GOT3 (cell line): ENCODE measurements around the gene CLDN24.

Experiments
- DNase-seq: peaks from one replicate; lab custom pipeline; 2025; ENCODE audit warnings: mixed read lengths; lab: John Stamatoyannopoulos, UW

Gene CLDN24

GRCh38 chr4:183321079-183321478 is 1.1 kb downstream of the CLDN24 start:
- no peak for DNase-seq

DNA sequence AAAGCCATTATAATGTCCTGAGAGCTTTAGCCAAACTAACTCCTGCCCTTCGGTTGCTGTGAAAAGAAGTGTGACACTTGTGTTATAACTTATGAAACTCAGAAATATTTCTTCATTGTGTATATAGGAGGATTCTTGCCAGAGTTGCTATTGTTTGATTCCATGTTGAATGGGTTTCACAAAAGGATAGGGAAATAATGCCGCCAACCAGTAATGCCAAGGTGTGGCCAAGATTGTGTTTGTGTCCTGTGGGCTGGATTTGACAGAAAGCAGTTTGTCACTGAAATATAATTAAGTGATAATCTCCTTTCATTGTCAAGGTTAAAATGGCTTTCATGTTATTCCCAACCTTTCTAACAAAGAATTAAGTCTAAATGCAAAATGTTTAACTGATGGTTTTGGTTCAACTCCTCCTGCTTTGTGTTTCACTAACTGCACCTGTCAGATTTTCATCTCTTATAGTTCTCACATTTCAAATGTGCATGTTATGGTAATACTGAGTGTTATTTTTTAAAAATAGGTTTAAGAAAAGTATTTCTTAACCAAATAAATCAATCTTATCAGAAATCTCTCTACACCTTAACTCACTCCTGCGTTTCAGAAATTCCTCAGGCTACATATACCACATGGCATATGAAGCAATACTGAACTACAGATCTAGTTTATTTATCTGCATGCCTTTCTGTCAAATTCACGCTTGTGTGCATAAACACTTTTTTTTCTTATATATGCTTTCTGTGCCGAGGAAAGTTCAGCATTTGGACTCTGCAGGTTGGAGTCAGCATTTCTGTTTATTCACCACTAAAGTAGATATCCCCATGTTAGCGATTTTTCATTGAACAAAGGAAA is 1.8 kb downstream of the CLDN24 start, which contains the start of gene CLDN22:
Gene CLDN22, minus strand, starts transcription at position 66 of the 849 bp plus-strand sequence. Its CDS starts 58 bp downstream, at position 8.
- DNase-seq, result no peak

DNA sequence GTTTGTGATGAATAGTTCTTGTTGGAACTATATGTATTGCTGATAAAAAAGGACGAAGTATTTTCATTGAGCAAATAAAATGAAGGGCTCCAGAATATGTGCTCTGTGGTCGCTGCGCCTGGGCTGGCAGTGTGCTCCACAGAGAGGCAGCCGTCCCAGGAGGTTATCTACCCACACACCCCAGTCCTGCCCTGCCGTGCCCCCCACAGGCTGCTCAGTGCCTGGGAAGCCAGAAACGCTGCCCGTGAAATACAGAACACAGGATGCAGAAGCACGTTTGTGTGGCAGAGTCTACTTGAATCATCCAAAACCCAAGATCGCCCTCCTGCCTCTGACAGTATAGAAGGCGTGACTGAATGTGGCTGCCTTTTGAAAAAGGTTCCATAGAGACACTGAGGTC is 3.6 kb downstream of the CLDN24 start:
- DNase-seq, result no peak

GRCh38 chr4:183314806-183315205 is 7.4 kb downstream of the CLDN24 start:
- DNase-seq, result no peak

GRCh38 chr4:183314336-183314735 is 7.9 kb downstream of the CLDN24 start:
- DNase-seq, result no peak

DNA sequence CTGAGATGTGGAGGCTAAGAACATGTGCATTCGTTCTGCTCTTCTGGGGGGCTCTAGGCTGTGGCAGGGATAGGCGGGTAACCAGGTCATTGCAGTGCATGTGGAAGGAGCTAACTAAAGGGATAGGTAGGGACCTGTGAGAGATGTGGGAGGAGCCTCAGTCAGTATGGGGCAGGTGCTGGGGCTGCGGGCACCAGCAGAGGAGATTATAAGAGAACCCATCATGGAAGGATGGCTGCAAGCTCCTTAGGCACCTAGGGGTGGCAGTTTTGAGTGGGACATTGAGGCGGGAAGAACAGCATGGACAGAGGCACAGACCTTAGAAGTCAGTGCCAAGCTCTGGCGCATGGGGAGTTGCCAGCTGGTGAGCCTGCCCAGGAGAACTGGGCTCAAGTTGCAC is 9.4 kb downstream of the CLDN24 start:
- DNase-seq, result no peak

DNA sequence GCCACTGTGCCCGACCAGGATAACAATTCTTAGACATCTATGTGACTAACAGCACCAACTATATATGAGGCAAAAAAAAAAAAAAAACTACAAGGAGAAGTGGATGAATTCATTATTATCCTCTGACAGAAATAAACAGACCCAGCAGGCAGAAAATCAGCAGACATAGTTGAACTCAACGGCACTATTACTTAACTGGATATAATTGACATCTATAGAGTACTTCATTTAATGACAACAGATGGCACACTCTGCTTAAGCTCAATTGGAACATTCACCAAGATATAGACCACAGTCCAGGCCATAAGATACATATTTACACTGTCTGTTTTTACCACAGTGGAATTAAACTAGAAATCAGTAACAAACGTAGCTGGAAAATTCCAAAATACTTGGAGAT is 15.4 kb downstream of the CLDN24 start:
- DNase-seq, result no peak

DNA sequence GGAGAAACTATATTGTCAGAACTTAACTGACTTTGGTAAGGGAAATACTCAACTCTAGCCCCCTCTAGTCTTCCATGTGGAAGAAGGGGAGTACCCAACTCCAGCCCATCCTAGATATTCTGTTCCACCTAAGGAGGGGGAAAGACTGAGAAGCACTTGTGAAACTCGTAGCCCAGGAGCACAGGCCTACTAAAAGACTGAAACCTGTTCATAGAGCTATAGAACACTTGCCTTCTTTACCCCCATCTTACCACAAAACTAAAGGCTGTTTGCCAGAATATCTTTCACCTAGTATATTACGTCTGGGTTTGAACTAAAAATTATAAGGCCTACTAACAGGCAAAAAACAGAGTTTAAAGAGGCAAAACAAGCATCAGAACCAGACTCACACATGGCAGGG is 17.7 kb downstream of the CLDN24 start:
- DNase-seq, result no peak

DNA sequence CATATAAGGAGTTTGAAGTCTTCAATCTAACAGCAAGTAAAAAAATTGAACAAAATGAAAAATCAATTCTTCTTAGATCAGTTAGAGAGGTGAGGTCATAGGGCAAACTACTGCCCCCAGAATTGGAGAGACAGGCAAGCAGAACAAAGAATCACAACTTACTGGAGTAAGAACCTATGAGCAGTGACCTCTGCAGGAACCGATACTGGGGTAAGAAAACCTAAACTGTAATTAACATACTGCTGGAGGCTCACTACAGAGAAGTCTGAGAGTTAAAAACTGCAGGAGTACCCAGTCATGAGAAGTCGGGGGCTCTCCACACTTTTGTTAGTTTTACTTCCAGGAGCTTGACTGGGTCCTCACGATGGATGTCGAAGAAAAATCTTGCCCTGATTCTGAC is 18.2 kb downstream of the CLDN24 start:
- no peak for DNase-seq

DNA sequence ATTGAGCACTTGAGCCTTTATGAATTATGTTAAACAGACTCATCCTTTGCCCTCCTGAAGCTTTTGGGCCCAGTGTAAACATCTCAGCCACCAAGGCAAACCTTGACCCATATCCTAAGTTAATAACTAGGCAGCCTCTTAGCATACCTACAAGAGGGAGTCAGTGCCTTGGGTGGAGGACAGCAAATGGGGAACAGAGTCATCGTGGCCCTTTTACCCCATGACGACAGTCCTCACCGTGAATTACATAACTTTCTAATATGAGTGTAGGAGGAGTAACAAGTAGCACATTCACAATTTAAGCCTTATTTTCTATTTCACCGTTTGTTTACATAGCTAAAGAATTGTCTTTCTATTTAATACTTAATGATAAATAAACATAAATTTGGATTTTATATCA is 18.9 kb downstream of the CLDN24 start:
- no peak for DNase-seq

DNA sequence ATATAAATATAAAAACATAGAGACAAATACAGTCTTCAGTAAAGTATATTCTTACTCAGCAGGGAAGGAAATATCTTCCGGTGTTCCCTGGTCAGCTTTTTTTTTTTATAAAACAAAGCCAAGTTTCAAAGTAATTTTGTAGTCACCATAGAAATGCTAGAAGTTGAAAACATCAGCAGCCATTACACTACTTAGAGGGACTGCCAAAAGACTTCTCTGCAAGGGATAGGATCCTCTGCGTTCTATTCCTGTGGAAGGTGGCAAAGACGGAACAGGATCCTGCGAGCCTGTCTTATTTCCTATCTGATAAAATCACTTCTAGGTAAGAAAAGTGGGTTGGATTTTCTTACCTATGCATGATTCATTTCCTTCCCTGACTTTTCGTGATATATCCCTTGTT is 21.6 kb downstream of the CLDN24 start:
- DNase-seq, result no peak

DNA sequence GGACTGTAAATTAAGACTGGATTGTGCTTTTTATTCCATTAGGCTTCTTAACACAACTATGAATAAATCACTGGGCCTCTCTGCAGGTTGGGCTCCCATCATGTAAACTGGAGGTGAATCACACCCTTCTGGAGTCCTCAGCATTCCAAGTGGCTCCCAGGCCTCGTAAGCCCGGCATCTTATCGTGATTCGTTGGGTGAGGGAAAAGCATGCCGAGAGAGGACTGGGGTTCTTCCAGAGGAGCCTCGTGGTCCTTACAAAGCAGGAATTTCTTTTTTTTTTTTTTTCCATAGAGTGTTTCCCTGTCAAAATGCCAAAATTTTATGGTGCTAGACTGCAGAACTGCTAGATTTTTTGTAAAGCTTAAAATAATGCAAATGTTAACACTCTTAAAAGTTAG is 22.2 kb downstream of the CLDN24 start:
- DNase-seq, result no peak

- no peak for DNase-seq
These were observed 22.8 kb downstream of the CLDN24 start for GRCh38 chr4:183299464-183299863.

- DNase-seq, result no peak
These were observed 24.6 kb downstream of the CLDN24 start for GRCh38 chr4:183297675-183298074.

- no peak for DNase-seq
These were observed 26.5 kb downstream of the CLDN24 start for GRCh38 chr4:183295711-183296110.

GRCh38 chr4:183291070-183291469 is 31.2 kb downstream of the CLDN24 start:
- DNase-seq, result no peak

DNA sequence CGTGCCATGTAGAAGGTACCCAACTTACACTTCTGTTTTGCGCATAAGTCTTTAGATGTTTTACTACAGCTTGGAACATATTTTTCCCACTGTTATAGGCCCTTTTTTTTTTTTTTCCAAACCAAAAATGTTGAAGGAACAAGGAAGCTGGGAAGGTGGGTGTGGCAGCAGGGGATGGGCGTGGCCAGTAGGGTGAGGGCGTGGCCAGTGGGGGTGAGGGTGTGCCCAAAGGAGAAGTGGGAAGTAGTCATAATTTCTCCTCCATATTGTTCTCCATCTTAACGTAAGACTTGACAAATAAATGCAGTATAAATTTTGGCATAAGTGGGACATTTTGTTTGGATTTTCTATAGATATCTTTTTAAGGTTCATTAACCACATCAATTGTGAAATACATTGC is 32.5 kb downstream of the CLDN24 start:
- DNase-seq, result no peak

DNA sequence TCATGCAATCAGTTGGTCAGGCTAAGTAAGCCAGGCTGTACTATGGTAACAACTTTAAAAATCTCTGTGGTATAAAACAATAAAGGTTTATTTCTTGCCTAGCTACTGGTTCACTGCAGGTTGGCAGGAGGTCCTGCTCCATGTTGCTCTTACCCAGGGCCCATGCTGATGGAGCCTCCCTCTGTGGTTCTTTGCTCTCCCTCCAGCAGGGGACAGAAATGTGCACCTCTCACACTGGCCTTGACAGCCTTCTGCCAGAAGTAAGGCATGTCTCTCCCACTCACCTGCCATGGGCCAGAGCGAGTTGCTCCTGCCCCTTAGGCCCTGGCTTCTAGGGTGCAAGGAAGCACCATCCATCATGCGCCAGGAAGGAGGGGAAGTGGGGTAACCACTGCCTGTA is 33.3 kb downstream of the CLDN24 start:
- DNase-seq, result no peak

GRCh38 chr4:183287677-183288076 is 34.5 kb downstream of the CLDN24 start:
- DNase-seq, result no peak

DNA sequence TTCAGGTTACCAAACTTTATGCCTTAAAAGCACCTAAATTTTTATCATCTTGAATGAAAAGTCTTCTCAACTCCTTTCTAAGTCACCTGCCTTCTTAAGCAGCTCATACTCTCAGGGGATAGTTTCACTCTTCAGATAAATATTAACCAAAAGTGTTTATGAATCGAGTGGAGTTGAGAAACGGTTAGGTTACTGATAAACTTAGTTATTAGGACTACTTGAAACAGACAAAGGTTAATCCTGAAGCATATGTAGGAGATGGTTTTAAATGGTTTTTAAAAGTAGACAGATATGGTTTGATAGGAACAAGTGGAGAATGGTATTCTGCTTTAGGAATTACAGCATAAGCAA is 34.9 kb downstream of the CLDN24 start:
- DNase-seq, result no peak

GRCh38 chr4:183286590-183287308 is 35.5 kb downstream of the CLDN24 start:
- DNase-seq, result no peak

DNA sequence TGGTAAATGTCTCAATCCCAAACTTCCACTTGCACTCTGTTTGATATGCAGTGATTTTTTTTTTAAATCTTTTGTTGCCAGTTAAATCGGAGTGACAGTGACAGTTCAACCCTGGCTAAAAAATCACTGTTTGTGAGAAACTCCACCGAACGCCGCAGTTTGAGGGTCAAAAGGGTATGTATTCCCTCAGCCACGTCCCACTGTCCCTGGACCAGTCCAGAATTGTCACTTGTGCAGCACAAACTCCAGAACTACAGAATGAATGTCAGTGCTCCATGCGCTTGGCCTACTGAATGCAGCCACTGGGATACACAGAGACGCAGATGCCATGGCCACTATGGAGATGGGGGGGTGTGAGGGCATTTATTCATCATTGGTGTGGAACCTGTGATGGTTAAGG is 36.3 kb downstream of the CLDN24 start:
- no peak for DNase-seq

DNA sequence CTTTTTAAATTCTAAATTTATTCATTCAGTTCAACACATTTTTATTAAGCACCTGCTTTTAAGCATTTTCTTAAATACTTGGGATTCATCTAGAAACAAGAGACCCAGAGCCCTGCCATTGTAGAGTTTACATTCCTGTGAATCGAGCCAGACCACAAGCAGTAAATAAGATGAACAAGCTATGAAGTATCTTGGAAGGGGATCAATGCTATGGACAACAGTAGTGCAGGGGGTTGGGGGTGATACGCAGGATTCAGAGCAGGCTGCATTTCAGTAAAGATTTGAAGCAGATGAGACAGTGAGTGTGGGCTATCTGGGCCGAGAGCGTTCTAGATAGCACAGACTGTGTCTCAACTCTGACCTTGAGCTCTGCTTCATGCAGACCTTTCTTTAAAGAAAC is 37.3 kb downstream of the CLDN24 start:
- no peak for DNase-seq
